Breast epithelium (tissue), 3 donors: ENCODE measurements around the gene NRL.

Source experiments
- CTCF ChIP-seq, 3 donors: fragments of 450-650 bp; IDR thresholded peaks; one replicate each; pipeline ENCODE4 v1.5.1; 2016 to 2017; ENCODE audit warnings: antibody characterized with exemption in 3 of 3, mild to moderate bottlenecking in 3 of 3, moderate library complexity in 3 of 3
- POLR2A ChIP-seq: fragments of 450-650 bp; IDR thresholded peaks from one replicate; pipeline ENCODE4 v1.6.1; 2016; ENCODE audit warnings: antibody characterized with exemption, mild to moderate bottlenecking, moderate library complexity
- POLR2AphosphoS5 ChIP-seq, 3 donors: sonication (generic); formaldehyde crosslinking; IDR thresholded peaks; one replicate each; pipeline ENCODE4 v1.6.1; 2017; ENCODE audit warnings: antibody characterized with exemption in 3 of 3

- TF ChIP-seq CTCF (IDR thresholded peaks at IDR 0.05): no peak
- no peak for TF ChIP-seq POLR2A
- no peak for TF ChIP-seq POLR2AphosphoS5 (IDR thresholded peaks at IDR 0.05)
Measured at GRCh38 chr14:24116128-24116814, 1.5 kb upstream of the NRL start.
